Stimulated activated CD8-positive, alpha-beta memory T cell treated with anti-CD3 and anti-CD28 coated beads, Interleukin-15, amount 100 ng/mL, for 48 hours (primary cell): ENCODE data around the gene C9orf57.
"Not testable (repeated sequence)": the region's sequence is repeated elsewhere in the genome, so short reads cannot be mapped to it uniquely, and the experiment has no call there.

Experiments used
- DNase-seq, 2 donors: peaks; one replicate each; pipeline ENCODE4 v3.0.0-alpha.2; 2020; ENCODE audit warnings: low read depth in 2 of 2

The C9orf57 gene

GRCh38 chr9:72023596-72023995 is 36.8 kb downstream of the C9orf57 start:
- no peak for DNase-seq

- DNase-seq, result no peak
These were observed 37.6 kb downstream of the C9orf57 start for GRCh38 chr9:72022841-72023240.

GRCh38 chr9:72013292-72013760 is 47.1 kb downstream of the C9orf57 start:
- DNase-seq, result no peak

GRCh38 chr9:72012646-72013045 is 47.8 kb downstream of the C9orf57 start:
- no peak for DNase-seq

GRCh38 chr9:72007726-72008125 is 52.7 kb downstream of the C9orf57 start:
- not testable (repeated sequence) for DNase-seq

GRCh38 chr9:72006501-72006900 is 53.9 kb downstream of the C9orf57 start:
- DNase-seq, result no peak

GRCh38 chr9:72005451-72005850 is 55.0 kb downstream of the C9orf57 start:
- no peak for DNase-seq
